ENCODE measurements around the gene POC1B.

DNA sequence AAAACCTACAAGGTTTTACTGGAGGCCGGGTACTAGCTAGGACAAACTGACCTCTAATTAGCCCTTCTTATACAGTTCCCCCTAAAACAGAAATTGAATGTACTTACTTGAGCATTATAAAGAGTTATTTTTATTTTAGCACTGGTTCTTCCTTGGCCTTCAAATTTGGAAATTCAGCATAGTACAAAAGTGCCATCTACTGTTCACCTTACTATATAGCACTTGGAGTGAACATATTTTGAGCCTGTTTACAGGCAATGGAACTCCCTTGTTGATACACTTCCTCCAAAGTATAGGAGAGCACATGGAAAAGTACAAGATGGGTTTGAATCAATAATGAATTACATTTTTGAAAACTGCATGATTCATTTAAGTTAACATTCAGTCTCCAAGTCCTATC, 3.9 kb upstream of the POC1B start:
- TF ChIP-seq EP300 (conservative IDR thresholded peaks at IDR 0.05; ENCODE audit: poor library complexity, severe bottlenecking) (no peak), SMC3 (conservative IDR thresholded peaks at IDR 0.05; ENCODE audit: poor library complexity) (peak; percentile 87)
- TF ChIP-seq, protein P1, sequence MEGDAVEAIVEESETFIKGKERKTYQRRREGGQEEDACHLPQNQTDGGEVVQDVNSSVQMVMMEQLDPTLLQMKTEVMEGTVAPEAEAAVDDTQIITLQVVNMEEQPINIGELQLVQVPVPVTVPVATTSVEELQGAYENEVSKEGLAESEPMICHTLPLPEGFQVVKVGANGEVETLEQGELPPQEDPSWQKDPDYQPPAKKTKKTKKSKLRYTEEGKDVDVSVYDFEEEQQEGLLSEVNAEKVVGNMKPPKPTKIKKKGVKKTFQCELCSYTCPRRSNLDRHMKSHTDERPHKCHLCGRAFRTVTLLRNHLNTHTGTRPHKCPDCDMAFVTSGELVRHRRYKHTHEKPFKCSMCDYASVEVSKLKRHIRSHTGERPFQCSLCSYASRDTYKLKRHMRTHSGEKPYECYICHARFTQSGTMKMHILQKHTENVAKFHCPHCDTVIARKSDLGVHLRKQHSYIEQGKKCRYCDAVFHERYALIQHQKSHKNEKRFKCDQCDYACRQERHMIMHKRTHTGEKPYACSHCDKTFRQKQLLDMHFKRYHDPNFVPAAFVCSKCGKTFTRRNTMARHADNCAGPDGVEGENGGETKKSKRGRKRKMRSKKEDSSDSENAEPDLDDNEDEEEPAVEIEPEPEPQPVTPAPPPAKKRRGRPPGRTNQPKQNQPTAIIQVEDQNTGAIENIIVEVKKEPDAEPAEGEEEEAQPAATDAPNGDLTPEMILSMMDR (IDR thresholded peaks at IDR 0.05; ENCODE audit: poor library complexity, severe bottlenecking) = peak; percentile 85

All from neural cell (in vitro differentiated cells).